Measurements from ENCODE around the gene ARHGAP4. TPM values are rescaled to one million over a fixed set of nuclear protein-coding genes. Genes with fewer than 3 reads are reported as not detected.
A peak's percentile ranks its signal among the peaks of the same experiment; 100 is the strongest.

ARHGAP4 gene
- total and polyA plus RNA-seq, 2 donors (not counting 1 experiment from before 2014, with no cell fraction given), result 0.51 to 1.5 TPM

DNA sequence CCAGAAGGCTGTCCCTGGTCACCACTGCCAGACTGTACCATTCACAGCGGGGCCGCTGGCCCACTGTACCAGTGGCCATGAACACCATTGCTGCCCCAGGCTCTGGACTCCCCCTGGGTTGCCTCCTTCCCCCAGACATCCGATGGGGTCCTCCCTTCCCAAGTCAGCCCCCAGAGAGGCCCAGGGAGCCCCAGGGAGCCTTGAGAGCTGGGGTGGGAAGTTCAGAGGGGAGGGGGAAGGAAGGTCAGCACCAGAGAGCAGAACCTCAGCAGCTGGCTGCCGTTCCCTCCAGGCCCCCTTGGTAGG lies 441 bp upstream of the ARHGAP4 start:
- Histone ChIP-seq H4K20me1 (ENCODE audit: control insufficient read depth, extremely low read depth, insufficient read depth, low read length) (no peaks in the 10 kb centered on the region), H3K4me1 (ENCODE audit: control insufficient read depth, extremely low read depth, insufficient read depth, low read length) (peaks cover 7% of the 10 kb centered on the region), H3K4me3 (replicated peaks in 1 of 4; ENCODE audit: control extremely low read depth in 1 of 4, insufficient read depth in 1 of 4, low read depth in 3 of 4, low read length in 4 of 4) (no peak overlapping the region), H3K4me2 (ENCODE audit: extremely low read depth, insufficient read depth, low read length) (no peak overlapping the region), H3K36me3 (ENCODE audit: control insufficient read depth, insufficient read depth, low read length) (peaks cover 4% of the 10 kb centered on the region), H3K27ac (ENCODE audit: insufficient read depth, low read length) (no peak overlapping the region), H3K79me2 (ENCODE audit: control insufficient read depth, insufficient read depth, low read length) (no peaks in the 10 kb centered on the region), H3K27me3 (ENCODE audit: control insufficient read depth, insufficient read depth, low read length) (no peaks in the 10 kb centered on the region), H3K9me3 (ENCODE audit: control insufficient read depth, insufficient read depth, low read depth, low read length) (no peaks in the 10 kb centered on the region), H2AFZ (ENCODE audit: low read length) (no peak overlapping the region), H3K9ac (ENCODE audit: insufficient read depth, low read length) (no peak overlapping the region)
- DNase-seq (ENCODE audit: low read depth in 2 of 2), result no peak
- TF ChIP-seq EZH2 (IDR thresholded peaks at IDR 0.05; ENCODE audit: low read length, missing control alignments) (no peak), CTCF (conservative IDR thresholded peaks at IDR 0.05 in 1 of 2, IDR thresholded peaks at IDR 0.05 in 1 of 2; ENCODE audit: low read depth in 1 of 2, low read length in 2 of 2) (no peak)

- no peak overlapping the region for H3K4me3 ChIP-seq (replicated peaks in 1 of 4; ENCODE audit: control extremely low read depth in 1 of 4, insufficient read depth in 1 of 4, low read depth in 3 of 4, low read length in 4 of 4)
Measured at GRCh38 chrX:153925387-153925738, 701 bp downstream of the ARHGAP4 start.

DNA sequence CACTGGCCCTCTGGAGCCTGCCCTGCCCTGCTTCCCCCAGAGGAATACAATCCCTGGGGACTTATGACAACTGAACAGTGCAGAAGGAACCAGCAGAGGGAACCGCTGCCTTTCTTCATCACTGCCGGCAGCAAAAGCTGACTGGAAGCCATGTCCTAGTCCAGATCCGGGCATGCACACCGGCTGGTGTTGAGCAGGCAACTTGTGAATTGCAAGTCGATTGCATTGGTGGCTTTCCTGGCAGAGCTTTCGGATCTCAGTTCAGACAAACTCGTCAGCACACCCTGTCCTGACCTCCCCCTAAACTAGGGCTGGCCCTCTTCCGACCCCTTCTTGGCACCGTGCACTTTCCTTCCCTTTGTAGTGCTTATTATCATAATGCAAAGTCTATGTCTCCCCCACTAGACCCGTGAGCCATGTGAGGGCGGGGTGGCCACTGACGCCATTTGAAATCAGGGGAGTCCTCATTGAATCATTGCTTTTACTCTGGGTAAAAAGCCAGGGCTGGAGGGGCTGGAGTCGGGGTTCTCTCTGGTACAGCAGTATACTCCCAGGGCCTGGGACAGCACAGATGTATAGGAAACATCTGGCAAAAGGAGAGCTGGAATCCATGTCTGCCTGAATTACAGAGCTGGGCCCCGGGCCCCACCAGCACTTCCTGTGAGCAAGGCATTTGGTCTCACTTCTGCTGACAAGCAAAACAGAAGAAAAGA lies 1.8 kb downstream of the ARHGAP4 start:
- TF ChIP-seq CTCF (conservative IDR thresholded peaks at IDR 0.05 in 1 of 2, IDR thresholded peaks at IDR 0.05 in 1 of 2; ENCODE audit: low read depth in 1 of 2, low read length in 2 of 2) (peak; percentile 9 to 13), EZH2 (IDR thresholded peaks at IDR 0.05; ENCODE audit: low read length, missing control alignments) (no peak)
- Histone ChIP-seq H4K20me1 (ENCODE audit: control insufficient read depth, extremely low read depth, insufficient read depth, low read length) (no peaks in the 10 kb centered on the region), H3K4me3 (replicated peaks in 1 of 4; ENCODE audit: control extremely low read depth in 1 of 4, insufficient read depth in 1 of 4, low read depth in 3 of 4, low read length in 4 of 4) (no peak overlapping the region), H3K79me2 (ENCODE audit: control insufficient read depth, insufficient read depth, low read length) (no peaks in the 10 kb centered on the region), H3K36me3 (ENCODE audit: control insufficient read depth, insufficient read depth, low read length) (no peaks in the 10 kb centered on the region), H3K4me1 (ENCODE audit: control insufficient read depth, extremely low read depth, insufficient read depth, low read length) (peaks cover 7% of the 10 kb centered on the region), H3K9ac (ENCODE audit: insufficient read depth, low read length) (no peak overlapping the region), H3K9me3 (ENCODE audit: control insufficient read depth, insufficient read depth, low read depth, low read length) (no peaks in the 10 kb centered on the region), H2AFZ (ENCODE audit: low read length) (no peak overlapping the region), H3K4me2 (ENCODE audit: extremely low read depth, insufficient read depth, low read length) (no peak overlapping the region), H3K27ac (ENCODE audit: insufficient read depth, low read length) (no peak overlapping the region), H3K27me3 (ENCODE audit: control insufficient read depth, insufficient read depth, low read length) (no peaks in the 10 kb centered on the region)
- peak; percentile 23 to 53 for DNase-seq (ENCODE audit: low read depth in 2 of 2)

More at GRCh38 chrX:153925387-153925738, 701 bp downstream of the ARHGAP4 start:
- Histone ChIP-seq H3K9ac (ENCODE audit: insufficient read depth, low read length) (no peak overlapping the region), H4K20me1 (ENCODE audit: control insufficient read depth, extremely low read depth, insufficient read depth, low read length) (no peaks in the 10 kb centered on the region), H3K4me1 (ENCODE audit: control insufficient read depth, extremely low read depth, insufficient read depth, low read length) (peaks cover 7% of the 10 kb centered on the region), H3K27ac (ENCODE audit: insufficient read depth, low read length) (no peak overlapping the region), H3K4me2 (ENCODE audit: extremely low read depth, insufficient read depth, low read length) (no peak overlapping the region), H3K27me3 (ENCODE audit: control insufficient read depth, insufficient read depth, low read length) (no peaks in the 10 kb centered on the region), H3K9me3 (ENCODE audit: control insufficient read depth, insufficient read depth, low read depth, low read length) (no peaks in the 10 kb centered on the region), H2AFZ (ENCODE audit: low read length) (no peak overlapping the region), H3K79me2 (ENCODE audit: control insufficient read depth, insufficient read depth, low read length) (no peaks in the 10 kb centered on the region), H3K36me3 (ENCODE audit: control insufficient read depth, insufficient read depth, low read length) (peaks cover 3% of the 10 kb centered on the region)
- TF ChIP-seq CTCF (conservative IDR thresholded peaks at IDR 0.05 in 1 of 2, IDR thresholded peaks at IDR 0.05 in 1 of 2; ENCODE audit: low read depth in 1 of 2, low read length in 2 of 2), result no peak
- no peak for TF ChIP-seq EZH2 (IDR thresholded peaks at IDR 0.05; ENCODE audit: low read length, missing control alignments)
- no peak for DNase-seq (ENCODE audit: low read depth in 2 of 2)

Data from fibroblast of lung (primary cell).